Epidermal melanocyte (primary cell): ENCODE results near the gene GLI1.

Experiments used
- DNase-seq: peaks from one replicate; pipeline ENCODE4 v3.0.0; 2011; ENCODE audit warnings: low spot score; ENCODE audit not compliant: insufficient read length

Gene GLI1

DNA sequence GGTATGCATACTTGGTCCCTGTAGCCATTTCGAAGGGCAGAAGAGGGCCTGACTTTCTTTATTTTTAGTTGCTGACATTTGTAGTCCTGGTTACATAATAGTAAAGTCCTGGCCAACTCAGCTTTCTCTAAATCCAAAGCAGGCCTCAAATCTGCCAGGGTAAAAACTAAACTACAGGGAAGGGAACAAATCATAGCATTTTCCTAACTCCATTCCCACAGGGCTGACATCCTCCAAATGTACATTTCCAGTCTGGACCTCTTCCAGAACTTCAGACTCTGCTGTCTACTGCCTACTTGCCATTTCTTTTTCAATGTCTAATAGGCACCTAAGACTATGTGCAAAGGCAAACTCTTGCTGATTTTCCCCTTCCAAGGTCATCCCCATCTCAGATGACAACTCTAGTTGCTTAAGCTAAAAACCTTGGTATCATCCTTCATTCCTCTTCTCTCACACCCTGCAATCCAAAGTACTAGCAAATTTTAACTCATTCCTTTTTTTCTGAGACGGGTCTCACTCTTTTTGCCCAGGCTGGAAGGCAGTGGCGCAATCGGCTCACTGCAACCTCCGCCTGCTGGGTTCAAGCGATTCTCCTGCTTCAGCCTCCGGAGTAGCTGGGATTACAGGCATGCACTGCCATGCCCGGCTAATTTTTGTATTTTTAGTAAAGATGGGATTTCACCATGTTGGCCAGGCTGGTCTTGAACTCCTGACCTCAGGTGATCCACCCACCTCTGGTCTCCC, 58.8 kb downstream of the GLI1 start:
- DNase-seq = no peak

DNA sequence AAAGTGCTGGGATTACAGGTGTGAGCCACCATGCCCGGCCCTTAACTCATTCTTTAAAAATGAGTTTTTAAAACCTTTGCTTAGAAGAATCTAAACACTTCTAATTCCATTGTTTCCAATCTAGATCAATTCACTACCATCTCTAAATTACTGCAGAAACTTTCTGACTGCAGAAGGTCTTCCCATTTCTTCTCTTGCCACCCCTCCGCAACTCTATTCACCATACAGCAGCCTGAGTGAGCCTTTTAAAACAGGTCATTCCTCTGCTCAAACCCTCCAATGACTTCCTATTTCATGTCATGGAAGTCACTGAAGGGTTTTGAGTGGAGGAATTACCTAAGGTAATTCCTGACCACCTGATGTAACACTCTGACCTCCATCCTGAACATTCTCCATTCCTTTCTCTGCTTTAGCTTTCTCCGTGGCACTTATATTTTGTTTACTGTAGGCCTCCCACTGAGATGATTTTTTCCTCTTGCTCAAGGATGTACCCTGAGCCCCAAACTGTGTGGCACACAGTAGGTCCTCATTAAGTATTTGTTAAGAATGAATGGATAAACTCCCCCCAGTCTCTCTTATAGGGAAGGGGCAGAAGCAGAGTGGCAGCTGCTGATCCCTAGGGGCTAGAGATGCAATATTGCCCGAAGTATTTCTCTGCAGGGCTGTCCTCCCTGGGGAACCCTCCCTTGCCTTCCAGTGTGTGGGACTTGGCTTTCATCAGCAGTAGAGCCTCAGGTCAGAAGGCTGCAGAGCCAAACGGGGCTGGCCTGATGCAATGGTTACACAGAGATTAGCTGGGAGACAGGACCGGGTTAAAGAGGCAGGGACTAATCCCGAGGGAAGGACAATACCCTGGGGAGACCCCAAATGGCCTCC, 59.6 kb downstream of the GLI1 start:
- DNase-seq = no peak

DNA sequence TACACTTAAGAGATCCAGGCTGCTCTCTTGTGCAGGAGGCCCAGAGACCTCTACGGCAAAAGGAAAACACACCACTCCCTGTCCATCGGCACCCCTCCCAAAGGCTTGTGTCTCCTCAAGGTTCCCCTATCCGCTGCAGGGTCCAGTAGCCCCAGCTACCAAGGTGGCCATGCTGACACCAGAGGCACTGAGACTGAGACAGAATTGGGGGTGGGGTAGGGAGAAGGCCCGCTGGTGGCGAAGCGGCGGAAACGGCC, 60.1 kb downstream of the GLI1 start:
- DNase-seq = no peak

DNA sequence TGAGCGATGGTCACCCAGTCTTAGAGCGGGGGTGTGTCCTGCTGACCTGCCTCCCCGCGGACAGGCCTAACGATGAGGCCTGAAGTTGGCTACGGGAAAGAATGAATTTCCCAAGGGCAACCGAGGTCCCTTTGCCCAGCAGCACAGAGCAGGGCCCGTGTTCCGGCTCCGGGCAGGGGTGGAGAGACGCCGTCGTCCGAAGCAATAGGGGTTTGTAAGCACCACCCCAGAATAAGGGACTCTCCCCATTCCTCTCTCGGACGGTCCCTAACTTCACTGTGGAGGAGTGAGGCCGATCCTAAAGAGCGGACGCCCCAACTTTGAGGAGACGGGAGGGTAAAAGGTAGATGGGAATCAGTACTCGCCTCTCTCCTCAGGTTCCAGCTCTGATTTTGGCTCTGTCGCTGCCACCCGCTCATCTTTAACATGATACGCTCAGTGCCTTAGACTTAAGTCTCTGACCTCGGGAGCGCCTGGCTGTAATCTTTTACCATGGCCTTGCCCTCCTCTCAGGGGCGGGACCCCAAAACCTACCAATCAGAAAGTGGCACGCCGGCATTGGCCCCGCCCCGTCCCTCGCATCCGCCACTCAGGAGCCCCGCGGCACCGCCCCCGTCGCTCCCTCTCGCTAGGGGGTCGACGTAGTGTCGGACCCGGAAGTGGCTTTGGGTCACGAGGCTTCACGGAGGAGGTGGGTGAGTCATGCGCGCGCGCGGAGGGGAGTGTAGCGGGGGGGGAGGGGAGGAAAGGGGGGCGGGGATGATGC, 60.7 kb downstream of the GLI1 start, which contains the start of gene DDIT3:
DDIT3 (minus strand) TSS at position 462 of the 766 bp plus-strand sequence. CDS start 3,108 bp downstream, outside the sequence.
- peak; percentile 80 for DNase-seq

DNA sequence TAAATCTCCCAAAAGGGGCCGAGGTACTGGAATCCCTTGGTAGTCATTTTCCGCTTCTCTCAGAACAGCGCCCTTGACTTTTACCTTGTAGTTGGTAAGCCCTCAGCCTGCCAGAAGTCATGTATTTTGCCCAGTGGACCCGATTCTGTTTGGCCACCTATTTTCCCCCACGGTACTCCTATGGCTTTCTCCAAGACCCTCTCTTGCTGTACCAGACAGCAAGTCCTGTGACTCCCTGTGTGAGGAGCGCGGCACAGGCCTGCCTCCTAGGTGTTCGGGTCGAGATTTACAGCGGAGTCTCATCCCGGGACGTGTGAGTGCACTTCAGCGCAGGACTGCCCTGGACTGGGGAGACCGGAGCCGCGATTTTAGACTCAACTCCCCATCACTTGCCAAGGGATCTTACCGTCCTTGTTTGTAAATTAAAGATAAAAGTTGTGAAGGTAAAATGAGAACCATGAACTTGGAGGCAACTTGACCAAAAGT, 62.0 kb downstream of the GLI1 start:
- no peak for DNase-seq
